H1 (cell line): Measurements from ENCODE around the gene CAPG. TPM values are rescaled to one million over a fixed set of nuclear protein-coding genes. Genes with fewer than 3 reads are reported as not detected.

Experiments
- CTCF ChIA-PET: fragments of 300-600 bp; sonication (Branson Sonifier 250); formaldehyde crosslinking; loops from one replicate; lab custom pipeline; 2021; ENCODE audit not compliant: partially characterized antibody; lab: Charles Lee
- POLR2A ChIA-PET: fragments of 300-600 bp; sonication (Branson Sonifier 250); formaldehyde crosslinking; loops from one replicate; lab custom pipeline; 2021; ENCODE audit warnings: inconsistent platforms; ENCODE audit not compliant: partially characterized antibody; lab: Charles Lee
- DNase-seq, 2 experiments: peaks; one replicate each; pipeline versions ENCODE4 v3.0.0 to v3.0.0-alpha.2; 2010 to 2022; ENCODE audit warnings: low spot score in 2 of 2, low read depth in 1 of 2, mixed read lengths in 1 of 2
- FAIRE-seq: peaks from 2 replicates; lab custom pipeline; 2011; peaks lifted over from hg19 to GRCh38; lab: Jason Lieb, UNC
- H2AFZ ChIP-seq: 2 replicates; pipeline ENCODE4 v1.8.1; 2012; ENCODE audit warnings: low read length, inconsistent platforms
- H2AK5ac ChIP-seq: 2 replicates; pipeline ENCODE4 v1.6.1; 2013; ENCODE audit warnings: low read depth, low read length
- H2BK120ac ChIP-seq: replicated peaks from 2 replicates; pipeline ENCODE3; 2013; ENCODE audit warnings: low read depth, low read length, inconsistent platforms
- H2BK12ac ChIP-seq: 2 replicates; pipeline ENCODE4 v1.6.1; 2013; ENCODE audit warnings: low read depth, low read length
- H2BK15ac ChIP-seq: 2 replicates; pipeline ENCODE4 v1.6.1; 2013; ENCODE audit warnings: low read length
- H2BK20ac ChIP-seq: 2 replicates; pipeline ENCODE4 v1.6.1; 2013; ENCODE audit warnings: low read length
- H2BK5ac ChIP-seq: 2 replicates; pipeline ENCODE4 v1.6.1; 2013; ENCODE audit warnings: low read depth, low read length
- H3K14ac ChIP-seq: 2 replicates; pipeline ENCODE4 v1.6.1; 2013; ENCODE audit warnings: inconsistent platforms; ENCODE audit not compliant: insufficient read length
- H3K18ac ChIP-seq: 2 replicates; pipeline ENCODE4 v1.6.1; 2013; ENCODE audit warnings: low read length; ENCODE audit errors: extremely low read depth
- H3K23ac ChIP-seq: 2 replicates; pipeline ENCODE4 v1.6.1; 2013; ENCODE audit warnings: inconsistent platforms; ENCODE audit not compliant: insufficient read length
- H3K23me2 ChIP-seq: 2 replicates; pipeline ENCODE4 v1.6.1; 2013; ENCODE audit warnings: low read depth, low read length
- H3K27ac ChIP-seq: 2 replicates; pipeline ENCODE4 v1.6.1; 2011; ENCODE audit warnings: low read depth, low read length, inconsistent platforms
- H3K27me3 ChIP-seq, 4 experiments: replicated peaks in 1 of 4; 1 replicate in 1 of 4; 2 replicates in 3 of 4; pipeline versions ENCODE4 v1.6.1 to v1.8.1; 2011 to 2013; ENCODE audit warnings: low read length in 3 of 4, mild to moderate bottlenecking in 3 of 4, inconsistent platforms in 2 of 4, mixed read lengths in 2 of 4, moderate library complexity in 1 of 4; ENCODE audit not compliant: control insufficient read depth in 3 of 4, insufficient read depth in 3 of 4; ENCODE audit errors: extremely low read depth in 1 of 4
- H3K36me3 ChIP-seq, 4 experiments: 2 replicates each; pipeline versions ENCODE4 v1.6.1 to v1.8.1; 2011 to 2013; ENCODE audit warnings: mild to moderate bottlenecking in 4 of 4, low read length in 3 of 4, moderate library complexity in 2 of 4, control low read depth in 1 of 4, inconsistent platforms in 1 of 4; ENCODE audit not compliant: insufficient read depth in 4 of 4, control insufficient read depth in 2 of 4
- H3K4ac ChIP-seq: replicated peaks from 2 replicates; pipeline ENCODE3; 2013; ENCODE audit warnings: low read length, low read depth, mixed read lengths, inconsistent platforms; ENCODE audit not compliant: insufficient read length
- H3K4me1 ChIP-seq, 4 experiments: replicated peaks in 1 of 4; 1 replicate in 1 of 4; 2 replicates in 3 of 4; pipeline versions ENCODE4 v1.6.1 to v1.8.1; 2011 to 2013; ENCODE audit warnings: low read length in 3 of 4, inconsistent platforms in 2 of 4, mixed read lengths in 1 of 4; ENCODE audit not compliant: insufficient read depth in 4 of 4, control insufficient read depth in 3 of 4
- H3K4me2 ChIP-seq, 2 experiments: 2 replicates each; pipeline versions ENCODE4 v1.6.1 to v1.8.1; 2011 to 2013; ENCODE audit warnings: low read depth in 2 of 2, low read length in 2 of 2, control low read depth in 1 of 2, inconsistent platforms in 1 of 2, mild to moderate bottlenecking in 1 of 2; ENCODE audit not compliant: insufficient read depth in 1 of 2
- H3K4me3 ChIP-seq, 4 experiments: fragments of 200-600, 300-600 bp in 1 of 4; sonication (generic), shearing (Covaris generic), sonication (Bioruptor Twin) in 1 of 4; 2 replicates each; pipeline versions ENCODE4 v1.5.1 to v1.8.1; 2011 to 2016; ENCODE audit warnings: low read length in 4 of 4, low read depth in 3 of 4, control low read depth in 2 of 4, inconsistent platforms in 2 of 4, mild to moderate bottlenecking in 2 of 4, mixed read lengths in 1 of 4, moderate library complexity in 1 of 4; ENCODE audit not compliant: insufficient read depth in 2 of 4; ENCODE audit errors: extremely low read depth in 1 of 4
- H3K56ac ChIP-seq: replicated peaks from 2 replicates; pipeline ENCODE3; 2013; ENCODE audit warnings: low read depth, mild to moderate bottlenecking, mixed read lengths, low read length, inconsistent platforms; ENCODE audit not compliant: insufficient read length
- H3K79me1 ChIP-seq: 2 replicates; pipeline ENCODE4 v1.6.1; 2013; ENCODE audit warnings: low read depth, low read length, control low read depth
- H3K79me2 ChIP-seq, 2 experiments: 2 replicates each; pipeline versions ENCODE4 v1.6.1 to v1.8.1; 2012 to 2013; ENCODE audit warnings: low read length in 2 of 2, mild to moderate bottlenecking in 2 of 2, inconsistent platforms in 1 of 2; ENCODE audit not compliant: insufficient read depth in 2 of 2, control insufficient read depth in 1 of 2
- H3K9ac ChIP-seq, 4 experiments: replicated peaks in 1 of 4; 1 replicate in 1 of 4; 2 replicates in 3 of 4; pipeline versions ENCODE4 v1.6.1 to v1.8.1; 2011 to 2013; ENCODE audit warnings: low read depth in 3 of 4, low read length in 3 of 4, control low read depth in 2 of 4, mild to moderate bottlenecking in 2 of 4, moderate library complexity in 2 of 4, inconsistent platforms in 1 of 4; ENCODE audit errors: extremely low read depth in 1 of 4
- H3K9me3 ChIP-seq, 2 experiments: 2 replicates each; pipeline versions ENCODE4 v1.6.1 to v1.8.1; 2012 to 2013; ENCODE audit warnings: mild to moderate bottlenecking in 2 of 2, moderate library complexity in 2 of 2, control low read depth in 1 of 2, inconsistent platforms in 1 of 2, low read depth in 1 of 2, low read length in 1 of 2, mixed read lengths in 1 of 2; ENCODE audit not compliant: insufficient read depth in 2 of 2
- H4K20me1 ChIP-seq, 2 experiments: replicated peaks in 1 of 2; 2 replicates each; pipeline versions ENCODE3 to v1.8.1; 2011 to 2013; ENCODE audit warnings: inconsistent platforms in 2 of 2, low read length in 2 of 2, mild to moderate bottlenecking in 1 of 2; ENCODE audit not compliant: insufficient read depth in 2 of 2, control insufficient read depth in 1 of 2
- H4K5ac ChIP-seq: 2 replicates; pipeline ENCODE4 v1.6.1; 2013; ENCODE audit warnings: low read length, low read depth, mixed read lengths, inconsistent platforms; ENCODE audit not compliant: insufficient read length
- H4K8ac ChIP-seq: 2 replicates; pipeline ENCODE4 v1.8.0; 2013; ENCODE audit warnings: mild to moderate bottlenecking, moderate library complexity, low read length, inconsistent platforms; ENCODE audit not compliant: insufficient read depth; ENCODE audit errors: extremely low read depth
- H4K91ac ChIP-seq: replicated peaks from 2 replicates; pipeline ENCODE3; 2013; ENCODE audit warnings: low read length, mixed read lengths, inconsistent platforms; ENCODE audit not compliant: insufficient read length
- SP1 ChIP-seq: IDR thresholded peaks from 2 replicates; pipeline ENCODE4 v1.6.1; 2011; ENCODE audit warnings: low read depth, low read length
- WGBS, 2 experiments: shearing (Covaris generic) in 1 of 2; methylation state at CpG; one replicate each; pipeline versions ENCODE4 v1.1.6 to v1.1.7; 2013 to 2015; ENCODE audit warnings: low lambda C conversion rate in 2 of 2, mixed read lengths in 2 of 2, inconsistent platforms in 1 of 2, low coverage in 1 of 2, missing lambda C conversion rate in 1 of 2; ENCODE audit not compliant: insufficient replicate concordance in 2 of 2, insufficient coverage in 1 of 2, insufficient read length in 1 of 2; ENCODE audit errors: extremely low coverage in 1 of 2, missing lambda C conversion rate in 1 of 2; 5-methylcytosine and 5-hydroxymethylcytosine counted together
- polyA plus RNA-seq, 7 experiments: library from polyadenylated mRNA; depleted of rRNA in 3 of 7; stranded (reverse) in 5 of 7; unstranded in 2 of 7; fragments of >200 nt in 5 of 7; fragments of 200-250 nt in 2 of 7; gene quantifications; 1 replicate in 5 of 7; 2 replicates in 1 of 7; 4 replicates in 1 of 7; pipeline versions ENCODE4 v1.2.1 to v1.2.3, GENCODE V29; 2011 to 2013; ENCODE audit warnings: missing spikeins in 2 of 7, mixed read lengths in 2 of 7
- total RNA-seq: library from RNA; stranded (reverse); fragmentation: NEBNext Ultra II Directional; extraction: Animal tissue kit (Norgen Biotek cat#: 25700); gene quantifications from 2 replicates; pipeline ENCODE4 v1.2.1, GENCODE V29; 2021

Gene CAPG
- total and polyA plus RNA-seq, 2 of the 8 experiments (the other 6 are each of a cell fraction or from before 2014, with no cell fraction given): 80.5 to 89.0 TPM

DNA sequence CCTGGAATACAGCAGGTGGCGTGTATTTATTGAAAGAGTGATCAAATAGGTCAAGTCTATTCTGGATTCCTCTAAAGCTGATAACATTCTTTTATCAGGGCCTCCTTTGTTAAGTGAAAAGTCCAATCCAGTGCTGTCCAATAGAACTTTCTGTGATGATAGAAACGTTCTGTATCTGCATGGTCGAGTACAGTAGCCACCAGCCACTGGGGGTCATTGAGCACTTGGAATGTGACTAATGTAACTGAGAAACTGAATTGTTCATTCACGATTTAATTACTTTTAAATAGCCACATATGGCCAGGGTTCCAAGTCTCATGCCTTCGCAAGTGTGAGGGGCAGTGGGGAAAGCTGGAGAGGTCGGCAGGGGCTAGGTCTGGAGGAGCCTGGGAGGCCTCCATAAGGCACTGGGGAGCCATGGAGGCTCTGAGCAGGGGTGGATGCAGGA, 28.9 kb upstream of the CAPG start:
- Histone ChIP-seq H3K4ac (no peak overlapping the region), H4K91ac (no peak overlapping the region), H3K79me2 (no peaks in the 10 kb centered on the region), H2BK120ac (no peak overlapping the region), H3K9me3 (no peaks in the 10 kb centered on the region), H3K18ac (no peak overlapping the region), H3K23me2 (peaks cover 2% of the 10 kb centered on the region; the same call in 1 of the 2 replicates), H2BK5ac (no peak overlapping the region), H3K27me3 (peaks cover 0 to 14% (median 5%) of the 10 kb centered on the region in 4 experiments; a peak in 4 of 7 replicates), H3K14ac (no peak overlapping the region), H2AFZ (no peak overlapping the region), H3K79me1 (no peaks in the 10 kb centered on the region; the same call in 1 of the 2 replicates), H2BK20ac (no peak overlapping the region), H4K5ac (no peak overlapping the region), H2BK15ac (no peak overlapping the region), H3K23ac (no peak overlapping the region), H4K20me1 (no peaks in the 10 kb centered on the region), H2BK12ac (no peak overlapping the region), H3K27ac (no peak overlapping the region), H3K4me2 (no peak overlapping the region), H3K36me3 (no peaks in the 10 kb centered on the region), H4K8ac (no peak overlapping the region), H2AK5ac (no peak overlapping the region; the same call in 1 of the 2 replicates), H3K56ac (no peak overlapping the region), H3K9ac (no peak overlapping the region), H3K4me3 (no peak overlapping the region), H3K4me1 (peaks cover 7 to 26% (median 20%) of the 10 kb centered on the region in 4 experiments)
- DNase-seq (no peak), FAIRE-seq (no peak)
- ChIA-PET CTCF (interaction anchor here (0.8 to 2.3 kb wide), 9 partner anchors 8 to 113 kb away, joined by 3 to 7 read pairs (median 4); no protein-coding TSS in a partner anchor), POLR2A (interaction anchor here (0.9 to 55.3 kb wide), 9 partner anchors 8 to 108 kb away, joined by 3 to 1889 read pairs (median 4); partner anchors contain the start of genes GGCX, MAT2A and SH2D6)
- WGBS, 2 experiments: 88% methylated on average over 6 of the region's 6 CpGs; no CpG with 5 or more reads in 1 of the 2 experiments
- TF ChIP-seq SP1: no peak
